Astrocyte of the cerebellum (primary cell): ENCODE measurements around the gene TRNT1.

Experiments used
- DNase-seq: peaks from one replicate; pipeline ENCODE4 v3.0.0-alpha.2; 2011; ENCODE audit warnings: low read depth
- H3K4me3 ChIP-seq: 2 replicates; pipeline ENCODE4 v1.5.1; 2011; ENCODE audit warnings: mild to moderate bottlenecking, low read depth, low read length, moderate library complexity
- CTCF ChIP-seq: IDR thresholded peaks from 2 replicates; pipeline ENCODE4 v1.5.1; 2012; ENCODE audit warnings: low read length, low read depth, moderate library complexity, mild to moderate bottlenecking; ENCODE audit errors: missing control alignments
- in situ Hi-C: cut with HindIII; loops from 2 replicates; pipeline ENCODE4 v1.10.0; 2017; ENCODE audit warnings: low sequenced_read_pairs

Gene TRNT1

GRCh38 chr3:3102751-3103150 lies 24.0 kb upstream of the TRNT1 start:
- H3K4me3 ChIP-seq, result no peak overlapping the region
- in situ Hi-C loops, result no loop called here
- no peak for DNase-seq
- TF ChIP-seq CTCF, result no peak

GRCh38 chr3:3105246-3105645 lies 21.5 kb upstream of the TRNT1 start:
- no peak overlapping the region for H3K4me3 ChIP-seq
- no peak for DNase-seq
- no peak for TF ChIP-seq CTCF
- in situ Hi-C loops, result no loop called here

GRCh38 chr3:3105815-3106214 lies 20.9 kb upstream of the TRNT1 start:
- in situ Hi-C loops, result no loop called here
- no peak for TF ChIP-seq CTCF

GRCh38 chr3:3107181-3107580 lies 19.6 kb upstream of the TRNT1 start:
- TF ChIP-seq CTCF, result no peak
- no peak overlapping the region for H3K4me3 ChIP-seq
- no peak for DNase-seq
- in situ Hi-C loops, result no loop called here

More at GRCh38 chr3:3105815-3106214, 20.9 kb upstream of the TRNT1 start:
- no peak overlapping the region for H3K4me3 ChIP-seq
- no peak for DNase-seq

GRCh38 chr3:3107858-3108257 lies 18.9 kb upstream of the TRNT1 start:
- no peak for TF ChIP-seq CTCF
- in situ Hi-C loops, result no loop called here
- no peak overlapping the region for H3K4me3 ChIP-seq
- no peak for DNase-seq

- in situ Hi-C loops, result no loop called here
- DNase-seq, result no peak
- TF ChIP-seq CTCF, result no peak
- H3K4me3 ChIP-seq, result no peak overlapping the region
Measured at GRCh38 chr3:3109407-3110298, 17.1 kb upstream of the TRNT1 start.
